GM18520 (cell line): ENCODE data around the gene ATP2B2.

ENCODE experiments used
- ATAC-seq: cut with Tn5 transposase; IDR thresholded peaks from one replicate; pipeline ENCODE4 v1.9.1; 2021; ENCODE audit not compliant: unreplicated experiment

ATP2B2 gene

DNA sequence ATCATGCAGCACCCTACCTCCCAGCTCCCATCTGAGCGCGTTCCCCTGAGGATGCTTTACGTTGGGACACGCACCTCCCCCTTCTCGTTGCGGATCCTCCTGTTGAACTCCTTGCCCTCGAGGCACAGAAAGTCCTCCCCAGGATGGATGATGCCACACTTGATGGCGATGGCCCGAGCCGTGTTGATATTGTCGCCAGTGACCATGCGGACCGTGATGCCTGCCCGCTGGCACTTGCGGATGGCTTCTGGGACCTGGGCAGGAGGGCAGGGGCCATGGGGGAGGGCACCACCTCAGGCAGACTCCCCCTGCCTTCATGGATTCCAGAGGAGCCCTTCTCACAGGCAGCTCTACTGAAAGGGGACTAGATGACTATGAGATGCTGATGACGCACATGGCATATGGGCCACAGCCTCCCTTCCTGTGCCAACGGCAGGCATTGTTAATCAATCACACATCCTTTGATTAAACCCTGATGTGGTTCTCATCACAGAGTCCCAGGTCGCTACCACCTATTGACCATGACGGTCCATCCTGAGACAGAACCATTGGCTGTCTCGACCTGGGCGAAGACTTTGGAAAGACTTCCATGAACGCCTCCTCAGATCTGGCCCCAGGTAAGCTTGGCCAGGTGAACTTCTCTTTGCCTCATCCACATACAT is 154.9 kb downstream of the ATP2B2 start:
- ATAC-seq: no peak

- no peak for ATAC-seq
Observed at GRCh38 chr3:10349801-10350200, 155.6 kb downstream of the ATP2B2 start.

GRCh38 chr3:10348404-10348721 is 157.0 kb downstream of the ATP2B2 start:
- ATAC-seq: no peak

GRCh38 chr3:10347648-10348403 is 157.6 kb downstream of the ATP2B2 start:
- no peak for ATAC-seq

DNA sequence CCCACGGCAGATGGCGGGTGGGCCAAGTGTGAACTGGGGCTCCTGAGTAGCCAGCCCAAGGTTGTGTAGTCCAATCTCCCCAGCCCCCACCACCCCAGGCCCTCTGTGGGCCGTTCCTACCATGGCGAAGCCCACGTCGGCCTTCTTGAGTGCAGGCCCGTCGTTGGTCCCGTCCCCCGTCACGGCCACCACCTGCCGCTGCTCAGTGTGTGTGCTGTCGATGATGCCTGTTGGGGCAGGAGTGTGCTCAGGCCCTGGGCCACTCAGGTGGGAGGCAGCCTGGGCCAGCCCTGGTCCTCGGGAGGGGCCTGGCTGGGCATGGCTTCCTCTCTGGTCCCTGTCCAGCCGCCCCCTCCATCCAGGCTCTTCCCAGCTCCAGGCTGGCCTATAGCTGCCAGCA is 159.5 kb downstream of the ATP2B2 start:
- no peak for ATAC-seq

DNA sequence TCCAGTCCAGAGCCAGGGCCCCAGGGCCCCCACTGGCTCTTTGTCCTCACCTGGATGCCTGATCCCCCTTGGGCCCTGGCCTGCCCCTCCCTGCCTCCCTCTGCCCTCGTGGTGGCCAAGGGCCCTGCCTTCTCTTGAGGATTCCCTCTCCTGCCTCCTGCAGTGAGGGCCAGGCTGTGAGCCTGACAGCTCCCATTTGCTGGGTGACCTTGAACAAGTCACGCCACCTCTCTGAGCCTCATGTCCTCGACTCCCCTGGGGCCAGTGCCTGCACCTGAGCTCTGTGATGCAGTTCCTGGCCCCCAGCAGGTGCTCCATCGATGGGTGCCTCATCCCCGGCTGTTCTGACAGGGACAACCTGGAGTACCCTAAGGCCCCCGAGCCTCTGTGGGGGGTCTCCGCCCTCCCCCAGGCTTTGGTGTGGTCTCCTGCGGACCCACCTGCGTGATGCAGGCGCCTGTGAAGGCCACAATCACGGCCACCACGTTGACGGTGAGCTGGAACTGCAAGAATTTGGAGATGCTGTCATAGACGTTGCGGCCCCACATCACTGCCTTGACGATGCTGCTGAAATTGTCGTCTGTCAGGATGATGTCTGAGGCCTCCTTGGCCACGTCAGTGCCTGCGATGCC is 160.3 kb downstream of the ATP2B2 start:
- ATAC-seq: no peak

DNA sequence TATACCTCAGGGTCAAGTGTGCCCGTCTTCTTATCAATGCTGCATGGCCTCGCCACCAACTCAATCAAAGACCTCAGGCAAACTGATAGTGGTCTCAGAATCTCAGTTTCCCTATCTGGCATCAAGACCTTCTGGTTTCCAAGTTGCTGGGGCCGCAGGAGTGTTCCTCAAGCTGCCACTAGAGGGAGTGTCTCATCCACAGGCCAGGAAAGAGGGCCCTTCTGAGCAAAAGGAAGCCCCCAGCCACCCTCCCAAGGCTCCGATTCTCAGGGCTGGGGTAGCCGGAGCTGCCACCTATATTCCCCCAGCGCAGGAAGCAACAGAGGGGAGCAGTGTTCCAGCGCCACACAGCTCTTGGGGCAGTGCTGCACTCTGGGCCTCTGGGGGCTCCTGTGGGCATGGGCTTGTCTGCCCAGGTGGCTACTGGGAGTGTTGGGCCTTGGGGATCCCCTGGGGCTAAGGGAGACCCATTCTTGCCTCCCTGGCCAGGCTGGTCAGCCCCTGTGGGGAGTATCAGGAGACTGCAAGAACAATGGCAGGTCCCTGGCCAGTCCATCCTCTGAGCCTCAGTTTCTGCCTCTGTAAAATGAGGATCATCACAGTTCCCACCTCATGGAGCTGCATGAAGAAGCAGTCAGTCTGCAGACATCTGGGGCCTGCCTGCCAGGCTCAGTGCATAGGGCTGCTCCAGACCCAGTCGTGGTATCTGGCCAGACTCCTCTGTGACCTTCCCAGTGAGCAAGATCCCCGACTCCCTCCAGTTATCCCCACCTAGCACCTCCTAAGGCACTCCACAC is 161.0 kb downstream of the ATP2B2 start:
- ATAC-seq: no peak

GRCh38 chr3:10343526-10343925 is 161.9 kb downstream of the ATP2B2 start:
- no peak for ATAC-seq

DNA sequence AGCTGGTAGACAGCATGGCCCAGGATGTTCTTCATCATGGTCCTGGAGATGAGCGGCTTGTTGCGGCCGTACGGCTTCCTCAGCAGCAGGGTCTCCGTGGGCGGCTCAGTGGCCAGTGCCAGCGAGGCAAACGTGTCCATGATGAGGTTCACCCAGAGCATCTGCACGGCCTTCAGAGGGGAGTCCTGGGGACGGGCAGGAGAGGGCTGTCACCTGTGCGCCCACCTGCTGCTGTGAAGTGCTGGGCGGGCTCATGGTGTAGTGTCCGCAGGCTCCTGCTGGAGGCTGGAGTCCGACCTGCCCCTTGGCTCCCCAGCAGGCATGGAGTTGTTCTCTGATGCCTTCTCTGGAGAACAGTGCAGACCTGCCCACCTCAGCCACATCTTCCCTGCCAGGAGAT is 162.6 kb downstream of the ATP2B2 start:
- no peak for ATAC-seq

- no peak for ATAC-seq
Observed at GRCh38 chr3:10341901-10342398, 163.4 kb downstream of the ATP2B2 start.

DNA sequence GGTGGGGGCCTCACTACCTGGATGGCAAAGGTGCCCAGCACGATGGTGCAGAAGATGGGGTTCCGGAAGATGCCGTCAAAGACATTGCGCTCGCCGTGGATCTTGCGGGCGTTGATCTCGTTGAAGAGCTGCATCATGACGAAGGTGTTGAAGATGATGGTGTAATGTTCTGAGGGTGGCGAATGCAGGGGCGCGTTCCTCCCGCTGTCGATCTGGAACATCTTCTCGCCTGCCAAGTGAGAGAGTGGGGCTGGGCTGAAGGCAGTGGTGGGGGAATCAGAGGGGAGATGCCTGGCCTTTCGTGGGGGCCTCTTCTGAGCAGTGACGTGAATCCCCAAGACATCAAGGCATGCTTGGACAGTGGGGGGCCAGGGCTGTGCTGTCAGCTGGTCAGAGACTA is 164.9 kb downstream of the ATP2B2 start:
- no peak for ATAC-seq

GRCh38 chr3:10340046-10340445 is 165.3 kb downstream of the ATP2B2 start:
- ATAC-seq: no peak

DNA sequence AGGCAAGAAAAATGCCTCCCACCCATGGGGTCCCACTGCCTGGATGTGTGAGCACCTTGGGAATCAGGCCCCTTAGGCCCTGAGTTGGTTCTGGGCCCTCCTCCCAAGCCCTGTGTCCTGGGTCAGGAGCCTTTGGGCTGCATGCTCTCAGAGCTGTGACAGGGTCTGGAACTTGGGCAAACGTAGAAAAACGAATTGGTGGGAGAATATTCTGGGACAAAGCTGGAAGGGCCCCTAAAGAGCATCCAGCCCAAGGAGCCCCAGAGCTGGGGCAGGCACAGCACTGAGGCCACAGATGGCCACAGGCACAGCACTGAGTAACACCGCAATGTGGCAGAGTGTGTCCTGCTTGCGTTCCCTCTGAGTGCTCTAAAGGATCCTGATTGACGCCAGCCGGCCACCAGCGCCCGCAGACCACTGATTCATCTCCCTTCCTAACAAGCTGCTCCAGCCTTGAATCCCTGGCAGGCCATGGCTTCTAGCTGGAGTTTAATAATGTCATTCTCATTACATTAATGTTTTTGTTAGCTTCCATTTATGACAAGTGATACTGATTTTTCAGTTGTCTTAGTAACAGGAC is 165.9 kb downstream of the ATP2B2 start:
- ATAC-seq: no peak

GRCh38 chr3:10338591-10339353 is 166.6 kb downstream of the ATP2B2 start:
- ATAC-seq: no peak

DNA sequence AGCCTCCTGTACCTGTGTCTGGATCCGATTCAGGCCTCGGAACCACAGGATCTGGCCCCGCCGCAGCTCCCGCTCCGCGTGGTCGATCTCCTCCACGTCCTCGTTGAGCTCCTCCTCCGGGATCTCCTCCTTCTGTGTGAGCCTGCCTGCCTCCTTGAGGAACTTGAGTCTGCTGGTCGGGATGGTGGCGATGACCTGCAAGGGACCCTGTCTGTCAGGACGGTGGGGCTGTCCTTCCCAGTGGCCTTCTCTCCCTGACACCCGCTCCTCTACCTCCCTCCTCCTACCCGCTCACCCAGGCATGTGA is 167.3 kb downstream of the ATP2B2 start:
- no peak for ATAC-seq

GRCh38 chr3:10337323-10338163 is 167.8 kb downstream of the ATP2B2 start:
- no peak for ATAC-seq

GRCh38 chr3:10336761-10337160 is 168.6 kb downstream of the ATP2B2 start:
- no peak for ATAC-seq

GRCh38 chr3:10335871-10336622 is 169.3 kb downstream of the ATP2B2 start:
- no peak for ATAC-seq

GRCh38 chr3:10335190-10335738 is 170.1 kb downstream of the ATP2B2 start:
- ATAC-seq: no peak
